HepG2 (cell line): ENCODE results near the gene FUT1. TPM values are rescaled to one million over a fixed set of nuclear protein-coding genes. Genes with fewer than 3 reads are reported as not detected.
A peak's percentile ranks its signal among the peaks of the same experiment; 100 is the strongest.

Experiments
- E2F1 ChIP-seq: sonication (generic); formaldehyde crosslinking; IDR thresholded peaks from 2 replicates; pipeline ENCODE4 v1.5.0; 2020; ENCODE audit warnings: missing genetic modification reagents
- E2F2 ChIP-seq: sonication (generic); formaldehyde crosslinking; IDR thresholded peaks from 2 replicates; pipeline ENCODE4 v1.4.0; 2020; ENCODE audit warnings: missing genetic modification reagents, borderline replicate concordance
- EEA1 ChIP-seq: sonication (generic); formaldehyde crosslinking; IDR thresholded peaks from 2 replicates; pipeline ENCODE4 v1.5.1; 2020; ENCODE audit warnings: mild to moderate bottlenecking, missing genetic modification reagents, borderline replicate concordance
- FOSL1 ChIP-seq: sonication (generic); formaldehyde crosslinking; IDR thresholded peaks from 2 replicates; pipeline ENCODE4 v1.9.0; 2021; ENCODE audit warnings: missing genetic modification reagents, borderline replicate concordance
- HNF1B ChIP-seq: sonication (generic); formaldehyde crosslinking; IDR thresholded peaks from 2 replicates; pipeline ENCODE4 v1.5.1; 2020; ENCODE audit warnings: mild to moderate bottlenecking, moderate library complexity, missing genetic modification reagents
- KAT7 ChIP-seq: IDR thresholded peaks from 2 replicates; pipeline ENCODE4 v1.6.1; 2018; ENCODE audit warnings: borderline replicate concordance, missing compliant biosample characterization
- KDM6A ChIP-seq: IDR thresholded peaks from 2 replicates; pipeline ENCODE4 v1.6.1; 2016; ENCODE audit warnings: low read depth
- MBNL3 ChIP-seq: fragments of 250-450 bp; sonication (Bioruptor Pico); conservative IDR thresholded peaks from 2 replicates; pipeline ENCODE4 v1.8.0; 2022; ENCODE audit warnings: mild to moderate bottlenecking, inconsistent platforms
- PAWR ChIP-seq: sonication (generic); formaldehyde crosslinking; IDR thresholded peaks from 2 replicates; pipeline ENCODE4 v1.4.0; 2020; ENCODE audit warnings: missing genetic modification reagents, mild to moderate bottlenecking, borderline replicate concordance
- RAD51 ChIP-seq: fragments of 450-650 bp; IDR thresholded peaks from 2 replicates; pipeline ENCODE4 v1.6.1; 2016; ENCODE audit warnings: borderline replicate concordance
- RNF219 ChIP-seq: sonication (generic); formaldehyde crosslinking; IDR thresholded peaks from 2 replicates; pipeline ENCODE4 v1.5.0; 2020; ENCODE audit warnings: mild to moderate bottlenecking, missing genetic modification reagents
- RXRA ChIP-seq: sonication (generic); formaldehyde crosslinking; IDR thresholded peaks from 2 replicates; pipeline ENCODE4 v1.5.1; 2020; ENCODE audit warnings: missing genetic modification reagents
- SIX4 ChIP-seq: sonication (generic); formaldehyde crosslinking; IDR thresholded peaks from 2 replicates; pipeline ENCODE4 v1.4.0; 2020; ENCODE audit warnings: missing genetic modification reagents
- TAF15 ChIP-seq: fragments of 200-400 bp; formaldehyde crosslinking; IDR thresholded peaks from one replicate; pipeline ENCODE4 v1.6.1; 2018; ENCODE audit warnings: mild to moderate bottlenecking, low read depth, low read length; ENCODE audit not compliant: poor library complexity, severe bottlenecking
- TCF12 ChIP-seq, 2 experiments: fragments of 450-650 bp in 1 of 2; sonication (generic) in 1 of 2; formaldehyde crosslinking in 1 of 2; IDR thresholded peaks; 2 replicates each; pipeline versions ENCODE4 v1.6.1 to v1.8.0; 2017 to 2022; ENCODE audit warnings: antibody characterized with exemption in 1 of 2, mild to moderate bottlenecking in 1 of 2, missing genetic modification reagents in 1 of 2, moderate library complexity in 1 of 2
- XBP1 ChIP-seq: sonication (generic); formaldehyde crosslinking; IDR thresholded peaks from 2 replicates; pipeline ENCODE4 v1.5.0; 2020; ENCODE audit warnings: missing genetic modification reagents
- ZNF281 ChIP-seq: sonication (generic); formaldehyde crosslinking; IDR thresholded peaks from 2 replicates; pipeline ENCODE4 v1.4.0; 2020; ENCODE audit warnings: missing genetic modification reagents, borderline replicate concordance
- ZNF451 ChIP-seq: sonication (generic); formaldehyde crosslinking; IDR thresholded peaks from 2 replicates; pipeline ENCODE4 v1.5.0; 2020; ENCODE audit warnings: mild to moderate bottlenecking, missing genetic modification reagents
- ZNF777 ChIP-seq: sonication (generic); formaldehyde crosslinking; IDR thresholded peaks from 2 replicates; pipeline ENCODE4 v1.4.0; 2020; ENCODE audit warnings: missing genetic modification reagents
- ZNF816 ChIP-seq: sonication (generic); formaldehyde crosslinking; IDR thresholded peaks from 2 replicates; pipeline ENCODE4 v1.8.0; 2022; ENCODE audit warnings: missing genetic modification reagents, mild to moderate bottlenecking, borderline replicate concordance
- polyA plus RNA-seq, 8 experiments: library from polyadenylated mRNA; depleted of rRNA in 3 of 8; stranded (reverse) in 7 of 8; unstranded in 1 of 8; fragments of >200 nt; fragmentation: Illumina TruSeq in 4 of 8; extraction: Trizol in 4 of 8; gene quantifications; 2 replicates each; pipeline versions ENCODE4 v1.2.1 to v1.2.3, GENCODE V29; 2011 to 2016; ENCODE audit warnings: low read depth in 4 of 8, missing spikeins in 1 of 8, mixed read lengths in 1 of 8; ENCODE audit not compliant: insufficient read depth in 1 of 8
- total RNA-seq, 5 experiments: library from RNA; depleted of rRNA; stranded (reverse); fragments of >200 nt; fragmentation: Illumina TruSeq; extraction: Trizol; gene quantifications; 2 replicates each; pipeline ENCODE4 v1.2.3, GENCODE V29; 2016; ENCODE audit warnings: low read depth in 1 of 5

The FUT1 gene
- total and polyA plus RNA-seq, 2 of the 13 experiments (the other 11 are each of a cell fraction or from before 2014, with no cell fraction given): 0.07 to 1.1 TPM

GRCh38 chr19:48795055-48795684 lies 42.7 kb upstream of the FUT1 start (continued):
- TF ChIP-seq RNF219 (CRISPR knock-in tag) (no peak), KDM6A (CRISPR knock-in tag) (no peak), EEA1 (CRISPR knock-in tag) (0 out of 2 replicates have a peak, but pooled peaks have one; percentile 34), E2F1 (no peak), SIX4 (CRISPR knock-in tag) (0 out of 2 replicates have a peak, but pooled peaks have one; percentile 24), PAWR (CRISPR knock-in tag) (no peak), ZNF451 (peak; percentile 74; the same call in 1 of the 2 replicates), XBP1 (no peak), MBNL3 (CRISPR knock-in tag) (no peak), TCF12 (IDR thresholded peaks at IDR 0.05) (no peak), TCF12 (CRISPR knock-in tag; IDR thresholded peaks at IDR 0.05) (no peak), ZNF777 (CRISPR knock-in tag) (no peak), ZNF816 (no peak), HNF1B (CRISPR knock-in tag) (peak; percentile 87), RAD51 (no peak), KAT7 (0 out of 2 replicates have a peak, but pooled peaks have one; percentile 25), TAF15 (no peak), RXRA (CRISPR knock-in tag) (peak; percentile 78), ZNF281 (CRISPR knock-in tag) (no peak), FOSL1 (CRISPR knock-in tag) (no peak), E2F2 (CRISPR knock-in tag) (no peak)
